Measurements from ENCODE around the gene MEGF8. TPM values are rescaled to one million over a fixed set of nuclear protein-coding genes. Genes with fewer than 3 reads are reported as not detected.

MEGF8 gene
- total and polyA plus RNA-seq, 10 of the 15 experiments (the other 5 are each of a cell fraction or from before 2014, with no cell fraction given): 0.43 to 12.8 (median 2.7) TPM

DNA sequence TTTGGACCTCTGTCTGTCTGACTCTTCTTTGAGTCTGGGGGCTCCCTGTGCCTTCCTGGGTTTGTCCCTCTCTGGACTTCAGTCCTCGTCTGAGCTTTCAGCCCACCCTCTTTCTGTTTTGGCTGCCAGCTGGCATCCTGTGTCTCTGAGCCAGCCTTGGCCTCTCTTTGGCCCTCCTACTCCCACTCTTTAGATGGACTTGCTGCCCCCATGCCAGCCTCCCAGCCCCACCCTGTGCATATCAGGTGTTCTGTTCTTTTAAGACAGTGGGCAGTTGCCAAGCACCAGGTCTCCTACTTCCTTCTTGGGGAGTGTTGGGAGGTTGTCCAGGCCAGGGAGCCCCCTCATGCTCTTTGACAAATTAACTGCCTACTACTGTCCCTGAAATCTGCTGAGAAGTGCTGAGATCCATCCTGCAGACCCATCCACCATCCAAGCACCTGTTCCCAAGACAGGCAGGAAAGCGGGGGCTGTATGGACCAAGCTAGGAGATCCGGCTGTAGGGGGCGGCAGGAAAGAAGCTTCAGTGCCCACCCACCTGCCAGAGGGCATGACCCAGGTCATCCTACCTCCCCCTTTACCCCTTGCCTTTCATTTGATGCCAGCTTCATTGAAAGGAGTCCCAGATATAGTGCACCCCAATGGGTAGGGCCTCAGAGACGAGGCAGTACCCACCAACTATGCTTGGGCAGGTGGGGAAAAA is 46.8 kb upstream of the MEGF8 start:
- intact Hi-C loops (cut with micrococcal nuclease; ENCODE audit: unreplicated experiment): no loop called here

More for the DNA sequence above, 46.8 kb upstream of the MEGF8 start:
- H4K20me1 ChIP-seq (ENCODE audit: control insufficient read depth, insufficient read depth): no peaks in the 10 kb centered on the region; the same call in 1 of the 2 replicates
- FAIRE-seq (no peak), ATAC-seq (no peak), DNase-seq (ENCODE audit: low read depth, low spot score) (no peak)
- H3K9ac ChIP-seq (ENCODE audit: control insufficient read depth, insufficient read depth, low read length): no peak overlapping the region; the same call in 1 of the 2 replicates
- no peak overlapping the region for H2AFZ ChIP-seq (ENCODE audit: control insufficient read depth, low read depth, low read length)
- BruUV-seq (replicated peaks): no TSS peak
- in situ Hi-C loops (cut with MboI): loop anchor here (5.0 kb wide), 1 partner anchor 146 kb away; the partner anchor contains the start of gene POU2F2
- no peaks in the 10 kb centered on the region for H3K9me3 ChIP-seq (replicated peaks; ENCODE audit: control insufficient read depth, insufficient read depth, low read length)
- peaks cover 53% of the 10 kb centered on the region for H3K4me1 ChIP-seq (ENCODE audit: control insufficient read depth, insufficient read depth, low read length)
- RAD21 ChIA-PET (ENCODE audit: unreplicated experiment): interaction anchor here (1.0 to 5.5 kb wide), 8 partner anchors 8 to 164 kb away, joined by 4 to 82 read pairs (median 7); partner anchors contain the start of genes CIC, GSK3A and ZNF526
- no peak for TF ChIP-seq SREBF2 (IDR thresholded peaks at IDR 0.05; ENCODE audit: low read length)
- TF ChIP-seq, protein P1, sequence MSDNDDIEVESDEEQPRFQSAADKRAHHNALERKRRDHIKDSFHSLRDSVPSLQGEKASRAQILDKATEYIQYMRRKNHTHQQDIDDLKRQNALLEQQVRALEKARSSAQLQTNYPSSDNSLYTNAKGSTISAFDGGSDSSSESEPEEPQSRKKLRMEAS (IDR thresholded peaks at IDR 0.05; ENCODE audit: low read depth, low read length): no peak
- TF ChIP-seq SIN3A (IDR thresholded peaks at IDR 0.05; ENCODE audit: low read depth, low read length): no peak
- TF ChIP-seq, protein P2, sequence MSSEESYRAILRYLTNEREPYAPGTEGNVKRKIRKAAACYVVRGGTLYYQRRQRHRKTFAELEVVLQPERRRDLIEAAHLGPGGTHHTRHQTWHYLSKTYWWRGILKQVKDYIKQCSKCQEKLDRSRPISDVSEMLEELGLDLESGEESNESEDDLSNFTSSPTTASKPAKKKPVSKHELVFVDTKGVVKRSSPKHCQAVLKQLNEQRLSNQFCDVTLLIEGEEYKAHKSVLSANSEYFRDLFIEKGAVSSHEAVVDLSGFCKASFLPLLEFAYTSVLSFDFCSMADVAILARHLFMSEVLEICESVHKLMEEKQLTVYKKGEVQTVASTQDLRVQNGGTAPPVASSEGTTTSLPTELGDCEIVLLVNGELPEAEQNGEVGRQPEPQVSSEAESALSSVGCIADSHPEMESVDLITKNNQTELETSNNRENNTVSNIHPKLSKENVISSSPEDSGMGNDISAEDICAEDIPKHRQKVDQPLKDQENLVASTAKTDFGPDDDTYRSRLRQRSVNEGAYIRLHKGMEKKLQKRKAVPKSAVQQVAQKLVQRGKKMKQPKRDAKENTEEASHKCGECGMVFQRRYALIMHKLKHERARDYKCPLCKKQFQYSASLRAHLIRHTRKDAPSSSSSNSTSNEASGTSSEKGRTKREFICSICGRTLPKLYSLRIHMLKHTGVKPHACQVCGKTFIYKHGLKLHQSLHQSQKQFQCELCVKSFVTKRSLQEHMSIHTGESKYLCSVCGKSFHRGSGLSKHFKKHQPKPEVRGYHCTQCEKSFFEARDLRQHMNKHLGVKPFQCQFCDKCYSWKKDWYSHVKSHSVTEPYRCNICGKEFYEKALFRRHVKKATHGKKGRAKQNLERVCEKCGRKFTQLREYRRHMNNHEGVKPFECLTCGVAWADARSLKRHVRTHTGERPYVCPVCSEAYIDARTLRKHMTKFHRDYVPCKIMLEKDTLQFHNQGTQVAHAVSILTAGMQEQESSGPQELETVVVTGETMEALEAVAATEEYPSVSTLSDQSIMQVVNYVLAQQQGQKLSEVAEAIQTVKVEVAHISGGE (CRISPR knock-in tag; IDR thresholded peaks at IDR 0.05): no peak
- TF ChIP-seq TCF3 (IDR thresholded peaks at IDR 0.05; ENCODE audit: borderline replicate concordance, insufficient read depth, low read depth, low read length): no peak
- H3K36me3 ChIP-seq (ENCODE audit: control insufficient read depth in 2 of 2, insufficient read depth in 2 of 2, low read length in 1 of 2): peaks cover 3 to 7% of the 10 kb centered on the region in 2 experiments; a peak in 3 of 4 replicates
- peaks cover 24% of the 10 kb centered on the region for H3K79me2 ChIP-seq (ENCODE audit: control insufficient read depth, insufficient read depth, low read length)
- POLR2A ChIA-PET: interaction anchor here (0.5 to 5.1 kb wide), 6 partner anchors 8 to 1849 kb away, joined by 3 to 51 read pairs (median 4); partner anchors contain the start of genes CIC, GSK3A and POU2F2
- 85% methylated on average over 5 of the region's 5 CpGs for WGBS (ENCODE audit: insufficient coverage, insufficient replicate concordance, low lambda C conversion rate, missing lambda C conversion rate)
- SMC1A ChIA-PET (ENCODE audit: uncharacterized antibody, unreplicated experiment): interaction anchor here (0.9 to 5.1 kb wide), 13 partner anchors 8 to 170 kb away, joined by 3 to 70 read pairs (median 5); partner anchors contain the start of genes CIC, GSK3A, PAFAH1B3 and POU2F2
- no peaks in the 10 kb centered on the region for H3K27me3 ChIP-seq (replicated peaks in 1 of 2; ENCODE audit: control insufficient read depth in 2 of 2, insufficient read depth in 2 of 2, low read length in 1 of 2)
- peak overlapping the region; percentile 98 for H3K4me3 ChIP-seq
- H3K27ac ChIP-seq (ENCODE audit: control insufficient read depth, insufficient read depth): peak overlapping the region; percentile 55; the same call in 1 of the 2 replicates
- CTCF ChIA-PET: interaction anchor here (0.9 to 6.7 kb wide), 20 partner anchors 8 to 169 kb away, joined by 3 to 111 read pairs (median 8); partner anchors contain the start of genes CIC, ERF, GSK3A and POU2F2
- peak overlapping the region; percentile 97; the same call in 1 of the 2 replicates for H3K4me2 ChIP-seq (ENCODE audit: control insufficient read depth, insufficient read depth)

Measured in GM12878 (cell line).